Right ventricle myocardium inferior (tissue), 1 donor: ENCODE data around the gene DTYMK. TPM values are rescaled to one million over a fixed set of nuclear protein-coding genes. Genes with fewer than 3 reads are reported as not detected.

Source experiments
- ATAC-seq: fragments of 200-7000 bp; cut with Tn5 transposase; one replicate; pipeline ENCODE4 v1.9.1; 2020; ENCODE audit warnings: mild to moderate bottlenecking, moderate library complexity
- DNase-seq: peaks from one replicate; pipeline ENCODE4 v3.0.0; 2021; ENCODE audit errors: missing footprints
- intact Hi-C: fragments of 100-400 bp; cut with DNase I; formaldehyde crosslinking; loops from one replicate; pipeline ENCODE4 v1.11.0; 2022
- total RNA-seq: library from RNA; stranded (reverse); fragmentation: NEBNext Ultra II Directional; extraction: Animal tissue kit (Norgen Biotek cat#: 25700); gene quantifications from one replicate; pipeline ENCODE4 v1.2.1, GENCODE V29; 2021
- donor health status: DM: no; HTN: yes; CAD: no; lungs with severe emphysema.

DTYMK gene
- total RNA-seq, 1 donor from 2014 or later, result 11.1 TPM

DNA sequence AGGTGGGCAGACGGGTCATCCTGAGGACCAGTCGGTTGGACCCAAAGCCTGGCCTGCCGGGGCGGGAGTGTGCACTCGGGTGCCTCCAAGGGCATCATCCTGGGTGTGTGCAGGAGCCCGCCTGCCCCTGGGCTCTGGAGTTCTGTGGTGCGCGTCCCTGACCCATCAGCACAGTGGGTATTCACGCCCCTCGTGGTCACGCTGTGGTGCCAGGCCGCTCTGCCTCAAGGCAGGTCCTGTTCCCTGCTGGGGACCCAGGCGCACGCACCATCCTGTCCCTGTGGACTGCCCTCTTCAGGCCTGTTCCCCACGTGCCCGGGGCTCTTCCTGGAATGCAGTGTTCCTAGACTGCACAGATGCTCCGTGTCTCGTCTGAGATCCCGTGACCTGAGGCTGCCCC lies 33.5 kb upstream of the DTYMK start:
- ATAC-seq, result peak; percentile 10
- intact Hi-C loops, result no loop called here
- no peak for DNase-seq

DNA sequence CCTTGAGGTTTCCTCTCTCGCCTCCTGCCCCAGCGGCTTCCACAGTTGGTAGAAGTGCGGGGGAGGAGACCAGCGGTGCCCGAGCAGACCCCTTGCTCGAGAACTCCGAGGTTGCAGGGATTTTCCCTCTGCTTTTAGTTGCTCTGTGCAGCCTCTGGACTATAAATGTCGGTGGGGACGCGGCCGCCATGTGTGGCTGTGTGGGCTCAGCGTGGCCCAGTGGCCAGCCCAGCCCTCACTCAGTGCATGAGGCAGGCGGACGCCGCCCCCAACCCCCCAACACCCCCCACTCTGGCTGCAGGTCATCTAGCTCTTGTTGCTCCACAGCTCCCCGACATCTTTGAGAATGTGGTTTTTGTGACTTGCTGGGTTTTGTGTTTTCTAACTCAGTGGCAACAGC lies 32.5 kb upstream of the DTYMK start:
- intact Hi-C loops, result no loop called here
- DNase-seq (no peak), ATAC-seq (no peak)

DNA sequence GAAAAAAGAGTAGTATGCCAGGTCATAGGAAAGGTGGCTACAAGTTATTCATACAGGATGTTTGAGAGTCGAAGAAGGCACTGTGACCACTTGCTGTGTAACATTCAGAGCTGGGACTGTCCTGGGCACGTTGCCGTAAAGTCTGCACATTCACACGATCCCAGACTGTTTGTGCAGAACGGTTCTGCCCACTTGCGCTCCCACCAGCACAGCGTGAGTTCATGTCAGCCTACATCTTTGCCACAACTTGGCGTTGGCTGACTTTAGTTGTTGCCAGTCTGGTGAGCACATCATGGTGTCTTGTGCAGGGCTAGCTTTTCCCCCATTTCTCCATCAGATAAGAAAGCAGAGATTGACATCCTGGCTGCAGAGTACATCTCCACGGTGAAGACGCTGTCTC lies 22.3 kb upstream of the DTYMK start:
- DNase-seq (no peak), ATAC-seq (no peak)
- intact Hi-C loops, result no loop called here

DNA sequence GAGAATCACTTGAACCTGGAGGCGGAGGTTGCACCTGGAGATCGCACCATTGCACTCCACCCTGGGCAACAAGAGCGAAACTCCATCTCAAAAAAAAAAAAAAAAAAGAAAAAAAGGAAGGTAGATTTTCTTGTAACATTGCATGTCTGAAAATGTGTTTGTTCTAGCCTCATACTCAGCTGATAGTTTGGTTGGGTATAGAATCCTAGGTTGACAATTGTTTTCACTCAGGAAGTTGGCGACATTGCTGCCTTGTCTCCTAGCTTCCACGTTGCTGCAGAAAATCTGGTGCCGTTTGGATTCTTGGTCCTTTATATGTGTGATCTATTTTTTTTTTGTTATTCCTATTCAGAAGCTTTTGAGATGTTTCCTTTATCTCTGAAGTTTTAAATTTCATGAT lies 19.9 kb upstream of the DTYMK start:
- no peak for DNase-seq

DNA sequence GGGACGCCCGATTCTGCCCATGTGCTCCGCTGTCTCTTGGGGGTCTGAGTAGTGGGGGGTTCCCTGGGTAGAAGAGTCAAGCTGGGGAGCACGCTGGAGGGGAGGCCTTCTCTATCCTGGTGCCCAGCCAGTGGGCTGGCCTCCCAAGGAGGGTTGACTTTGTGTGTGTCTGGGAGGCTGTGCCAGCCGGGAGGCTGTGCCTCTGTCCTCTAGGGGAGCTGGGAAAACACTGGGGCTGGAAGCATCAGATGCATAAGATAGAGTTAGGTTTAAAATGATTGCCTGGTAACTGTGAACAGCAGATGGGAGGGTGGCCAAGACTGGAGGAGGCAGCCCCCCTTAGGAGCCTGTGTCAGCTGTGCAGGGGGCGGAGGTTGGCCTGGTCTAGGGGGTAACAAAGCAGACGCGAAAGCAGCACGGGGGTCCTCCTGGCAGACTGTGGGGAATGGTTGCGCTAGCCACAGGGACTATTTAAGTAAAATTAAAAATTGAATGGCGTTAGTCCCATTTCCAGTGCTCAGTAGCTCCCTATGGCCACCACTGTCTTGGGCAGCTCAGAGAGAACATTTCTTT lies 16.5 kb upstream of the DTYMK start:
- ATAC-seq, result peak; percentile 0
- intact Hi-C loops, result no loop called here

More for the DNA sequence above, 19.9 kb upstream of the DTYMK start:
- intact Hi-C loops, result no loop called here
- ATAC-seq, result no peak

DNA sequence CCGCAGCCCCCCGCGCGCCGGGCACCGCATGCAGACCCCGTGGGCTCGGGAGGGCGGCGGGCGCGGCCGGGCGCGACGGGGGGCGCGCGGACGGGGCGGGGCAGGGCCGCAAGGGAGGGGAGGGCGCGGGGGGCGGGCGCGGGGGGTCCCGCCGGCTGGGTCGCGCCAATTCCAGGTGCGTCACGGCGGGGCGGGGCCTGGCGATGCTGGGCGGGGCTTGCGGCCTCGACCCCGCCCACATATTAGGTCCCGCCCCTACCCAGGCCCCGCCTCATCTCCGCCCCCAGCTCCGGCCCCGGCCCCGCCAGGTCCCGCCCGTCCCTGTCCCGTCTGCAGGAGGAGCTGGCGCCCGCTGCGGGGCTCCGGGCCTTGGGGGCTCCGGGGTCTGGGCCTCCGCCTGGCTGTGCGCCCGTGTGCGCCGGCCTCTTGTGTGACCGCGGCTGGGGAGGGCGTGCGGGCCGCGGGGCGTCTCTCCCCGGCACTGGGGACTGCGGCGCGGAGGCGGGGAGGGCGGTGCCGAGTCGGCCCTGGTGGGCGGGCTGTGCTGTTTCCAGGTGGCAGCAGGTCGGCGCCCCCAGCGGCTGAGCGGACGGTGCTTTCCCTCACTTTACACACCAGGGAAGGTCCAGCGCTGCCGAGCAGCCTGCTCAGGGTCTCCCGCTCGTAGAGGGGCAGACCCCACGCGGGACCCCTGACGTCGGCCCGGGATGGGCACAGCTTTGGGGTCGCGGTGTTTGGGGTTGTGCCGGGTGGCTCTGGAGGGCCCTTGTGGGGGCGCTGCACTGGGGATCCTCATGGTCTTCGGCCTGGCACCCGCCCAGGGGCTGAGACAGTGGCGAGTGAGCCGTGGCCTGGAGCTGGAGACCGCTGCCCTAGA lies 15.8 kb upstream of the DTYMK start:
- DNase-seq (peak; percentile 94), ATAC-seq (peak; percentile 91)
- intact Hi-C loops, result no loop called here

More for the DNA sequence above, 16.5 kb upstream of the DTYMK start:
- DNase-seq, result no peak

DNA sequence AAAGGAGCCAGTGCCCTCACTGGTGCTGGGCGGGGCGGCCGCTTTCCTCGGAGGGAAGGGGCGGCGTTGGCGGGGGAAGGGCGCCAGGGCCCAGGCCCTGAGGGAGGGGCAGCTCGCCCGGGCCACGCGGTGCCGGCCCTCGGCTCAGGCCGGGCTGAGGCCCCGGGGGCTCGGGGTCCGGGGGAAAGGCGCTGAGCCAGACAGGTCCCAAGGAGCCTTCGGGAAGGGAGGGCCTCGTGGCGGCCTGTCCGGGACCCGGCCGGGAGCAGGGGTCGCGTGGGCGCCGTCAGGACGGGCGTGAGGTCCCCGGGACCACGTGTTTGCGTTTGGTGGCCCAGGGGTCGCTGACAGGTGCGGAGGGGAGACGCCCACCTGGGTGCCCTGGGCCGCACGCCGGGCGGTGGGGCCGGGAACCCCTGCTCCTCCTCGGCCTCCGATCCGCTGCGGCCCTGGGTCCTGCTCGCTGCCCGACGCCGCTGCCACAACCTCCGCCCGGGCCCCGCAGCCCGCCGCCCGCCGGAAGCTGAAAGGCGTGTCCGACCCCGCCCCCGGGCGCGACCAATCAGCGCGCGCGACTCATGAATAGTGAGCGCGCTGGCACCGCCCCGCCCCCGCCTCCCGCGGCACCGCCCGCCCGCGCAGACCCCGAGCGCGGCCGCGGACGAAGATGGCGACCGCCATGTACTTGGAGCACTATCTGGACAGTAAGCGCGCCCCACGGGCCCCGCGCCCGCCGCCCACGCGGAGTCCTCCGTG lies 15.0 kb upstream of the DTYMK start, which contains the start of gene ING5:
ING5 (plus strand) TSS at position 641 of the 756 bp plus-strand sequence; CDS start at position 668, 27 bp downstream.
- DNase-seq, result peak; percentile 99
- intact Hi-C loops, result no loop called here
- ATAC-seq, result peak; percentile 89

DNA sequence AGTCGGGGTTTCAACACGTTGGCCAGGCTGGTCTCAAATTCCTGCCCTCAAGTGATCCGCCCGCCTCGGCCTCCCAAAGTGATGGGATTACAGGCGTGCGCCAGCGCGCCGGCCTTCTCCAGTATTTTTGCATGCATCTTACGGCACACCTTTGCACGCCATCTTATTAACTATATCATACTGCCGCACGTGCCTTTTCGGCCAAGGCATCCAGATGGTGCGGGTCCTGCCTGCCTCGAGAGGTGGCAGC lies 14.5 kb upstream of the DTYMK start:
- ATAC-seq (no peak), DNase-seq (no peak)
- intact Hi-C loops, result no loop called here

DNA sequence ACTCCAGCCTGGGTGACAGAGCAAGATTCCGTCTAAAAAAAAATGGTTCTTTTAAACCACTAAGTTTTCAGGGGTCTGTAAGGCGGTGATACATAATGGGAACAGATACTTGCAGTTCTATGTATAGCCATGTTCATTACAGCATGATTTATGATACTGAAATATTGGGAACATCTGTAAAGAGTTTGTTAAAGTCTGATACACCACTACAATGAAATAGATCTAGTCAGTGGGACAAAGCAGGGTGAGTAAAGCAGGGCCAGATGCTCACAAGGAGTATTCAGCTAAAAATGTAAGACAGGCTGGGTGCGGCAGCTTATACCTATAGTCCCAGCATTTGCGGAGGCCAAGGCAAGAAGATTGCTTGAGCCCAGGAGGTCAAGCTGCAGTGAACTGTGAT lies 9.0 kb upstream of the DTYMK start:
- no peak for DNase-seq
- intact Hi-C loops, result no loop called here
- no peak for ATAC-seq

DNA sequence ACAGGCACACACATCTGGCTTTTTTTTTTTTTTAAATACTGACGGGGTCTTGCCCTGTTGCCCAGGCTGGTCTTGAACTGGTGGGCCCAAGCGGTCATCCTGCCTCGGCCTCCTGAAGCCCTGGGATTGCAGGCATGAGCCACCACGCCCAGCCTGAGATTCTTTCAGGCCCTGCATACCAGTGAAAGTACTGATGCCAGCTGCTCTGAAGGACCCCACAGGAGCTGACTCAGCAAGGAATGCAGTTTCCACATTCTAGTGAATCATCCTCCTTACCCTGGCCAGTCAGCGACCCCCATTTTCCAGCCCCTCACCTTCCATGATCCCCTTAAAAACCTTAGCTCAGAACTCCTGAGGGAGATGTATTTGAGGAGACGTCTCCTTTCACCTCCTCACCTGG lies 5.8 kb upstream of the DTYMK start:
- ATAC-seq (no peak), DNase-seq (no peak)
- intact Hi-C loops, result no loop called here

DNA sequence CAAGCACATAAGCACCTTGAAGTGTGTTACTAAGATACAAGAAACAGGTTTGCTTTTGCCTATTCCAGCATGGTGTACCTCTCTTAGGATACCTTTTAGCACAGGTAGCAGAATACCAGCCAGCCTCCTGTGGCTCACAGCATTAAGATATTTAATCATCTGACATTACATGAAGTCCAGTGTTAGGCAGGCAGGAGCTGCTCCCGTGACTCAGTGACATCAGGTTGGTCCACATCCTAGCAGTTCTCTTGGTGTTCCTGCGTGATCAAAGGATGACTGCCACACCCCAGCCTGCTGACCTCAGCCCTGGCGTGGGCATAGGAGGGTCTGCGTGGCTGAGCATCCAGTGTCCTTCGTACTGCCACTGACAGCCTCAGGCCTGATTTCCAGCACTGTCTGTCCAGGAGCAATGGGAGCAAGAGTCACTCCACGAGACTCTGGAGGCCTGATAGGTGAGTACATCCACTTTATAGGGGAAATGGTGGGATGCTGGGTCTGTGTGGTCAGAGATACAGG lies 3.6 kb upstream of the DTYMK start:
- no peak for ATAC-seq
- intact Hi-C loops, result loop anchor here (2.0 kb wide), 1 partner anchor 77 kb away; no protein-coding TSS in a partner anchor

DNA sequence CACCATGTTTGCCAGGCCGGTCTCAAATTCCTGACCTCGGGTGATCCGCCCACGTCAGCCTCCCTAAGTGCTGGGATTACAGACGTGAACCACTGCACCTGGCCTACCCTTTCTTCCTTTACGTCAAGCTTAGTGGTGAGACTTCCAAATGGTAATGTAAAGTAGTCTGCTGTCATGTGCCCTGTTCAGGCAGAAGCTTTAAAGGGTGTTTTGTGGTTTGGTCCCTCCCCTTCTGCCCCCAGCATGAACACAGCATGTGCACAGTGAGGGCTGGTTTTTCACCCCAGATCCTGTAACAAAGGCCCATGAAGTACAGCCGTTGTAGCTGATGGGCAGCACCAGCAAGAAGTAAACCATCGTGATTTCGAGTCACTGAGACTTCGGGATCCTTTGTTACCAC lies 2.7 kb upstream of the DTYMK start:
- intact Hi-C loops, result loop anchor here (5.0 kb wide), 1 partner anchor 43 kb away; the partner anchor contains the start of gene D2HGDH
- no peak for ATAC-seq

More for the DNA sequence above, 3.6 kb upstream of the DTYMK start:
- DNase-seq, result no peak

DNA sequence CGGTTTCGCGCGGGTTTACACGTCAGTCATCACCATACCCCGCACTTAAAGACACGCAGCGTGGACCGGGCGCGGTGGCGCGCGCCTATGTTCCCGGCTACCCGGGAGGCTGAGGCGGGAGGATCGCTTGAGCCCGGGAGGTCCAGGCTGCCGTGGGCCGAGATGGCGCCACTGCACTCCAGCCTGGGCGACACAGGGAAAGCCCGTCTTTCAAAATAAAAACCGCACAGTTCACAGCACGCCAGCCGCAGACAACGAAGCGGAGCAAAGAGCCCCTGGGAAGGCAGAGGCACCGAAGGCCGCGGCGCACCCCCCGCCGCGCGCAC lies 328 bp downstream of the DTYMK start:
- no peak for DNase-seq
- intact Hi-C loops, result loop anchor here (1.0 to 5.0 kb wide), 2 partner anchors 46 to 49 kb away; partner anchors contain the start of genes ATG4B, D2HGDH and THAP4

More for the DNA sequence above, 2.7 kb upstream of the DTYMK start:
- no peak for DNase-seq

DNA sequence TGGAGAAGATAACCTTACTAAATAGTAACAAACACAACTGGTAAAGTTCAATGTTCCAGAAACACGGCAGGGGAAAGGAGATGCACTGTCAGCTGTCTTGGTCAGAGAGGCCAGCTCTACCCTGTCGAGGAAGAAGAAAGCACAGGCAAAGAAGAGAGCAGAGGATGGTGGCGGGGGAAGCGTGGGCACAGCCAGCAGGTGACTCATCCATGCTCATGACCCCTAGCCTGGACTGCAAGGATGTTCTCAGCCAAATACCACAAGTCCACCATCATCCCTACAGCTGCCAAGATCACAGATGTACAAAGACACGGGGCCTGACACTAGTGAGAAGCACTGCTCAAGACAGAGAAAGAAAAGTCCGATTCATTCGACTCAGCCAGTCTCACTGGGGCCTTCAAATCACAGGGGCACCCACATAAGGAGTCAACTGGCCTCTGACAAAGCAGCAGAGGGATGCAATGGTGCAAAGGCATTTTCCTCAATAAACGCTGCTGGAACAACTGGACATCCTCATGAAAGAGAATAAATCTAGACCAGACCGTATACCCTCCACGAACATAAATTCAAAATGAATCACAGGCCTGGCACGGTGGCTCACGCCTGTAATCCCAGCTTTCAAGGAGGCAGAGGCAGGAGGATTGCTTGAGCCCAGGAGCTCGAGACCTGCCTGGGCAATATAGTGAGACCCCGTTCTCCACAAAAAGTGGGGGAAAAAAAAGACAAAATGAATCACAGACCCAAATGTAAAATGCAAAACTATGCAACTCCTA lies 5.6 kb downstream of the DTYMK start:
- DNase-seq (no peak), ATAC-seq (no peak)
- intact Hi-C loops, result no loop called here

More for the DNA sequence above, 328 bp downstream of the DTYMK start:
- no peak for ATAC-seq

DNA sequence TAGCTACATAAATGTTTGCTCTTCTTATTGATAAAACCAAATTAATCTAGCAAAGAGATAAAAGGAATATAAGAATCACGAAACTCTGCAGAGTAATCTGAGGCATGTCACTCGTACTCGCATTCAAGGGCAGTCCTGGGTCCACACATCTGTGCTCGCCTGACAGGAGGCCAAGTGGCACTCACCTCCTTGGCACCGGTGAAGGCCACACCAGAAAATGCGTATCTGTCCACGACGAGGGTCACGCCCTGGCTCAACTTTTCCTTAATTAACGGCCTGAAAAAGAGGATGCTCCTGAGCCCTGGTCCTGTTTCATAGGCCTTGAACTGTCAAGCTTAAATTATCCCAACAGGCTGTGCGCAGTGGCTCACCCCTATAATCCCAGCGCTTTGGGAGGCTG lies 6.6 kb downstream of the DTYMK start:
- ATAC-seq (no peak), DNase-seq (no peak)
- intact Hi-C loops, result no loop called here

DNA sequence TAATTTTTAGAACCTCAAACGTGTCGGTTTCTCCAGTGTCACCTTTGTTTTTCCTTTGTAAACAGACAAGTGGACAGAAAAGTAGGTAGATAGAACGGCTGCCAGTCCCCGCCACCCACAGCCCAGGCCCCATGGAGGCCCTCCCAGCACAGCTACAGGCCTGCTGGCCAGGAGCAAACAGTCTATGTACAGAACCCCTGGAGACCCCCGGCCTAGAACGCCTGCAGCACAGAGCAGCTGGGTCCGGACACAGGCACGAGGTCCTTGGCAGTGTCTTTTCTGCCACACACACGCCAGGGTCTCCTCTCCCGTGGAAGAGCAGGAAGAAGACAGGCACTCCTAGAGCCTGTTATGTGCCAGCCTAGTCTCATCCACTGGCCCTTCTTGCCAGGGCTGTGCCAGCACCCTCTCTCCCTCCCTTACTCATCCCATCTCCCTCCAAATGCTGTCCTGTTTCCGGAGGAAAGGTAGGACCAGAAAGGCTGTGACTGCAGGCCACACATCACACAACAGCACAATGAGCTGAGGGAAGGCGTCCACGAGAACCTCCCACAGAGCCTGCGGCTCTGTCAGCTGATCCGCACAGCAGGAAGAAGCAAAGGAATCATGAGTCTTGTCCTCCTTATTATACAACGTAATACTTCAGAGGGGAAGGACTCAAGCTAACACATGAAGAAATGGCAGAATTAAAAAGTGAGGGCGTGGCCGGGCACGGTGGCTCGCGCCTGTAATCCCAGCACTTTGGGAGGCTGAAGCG lies 7.7 kb downstream of the DTYMK start:
- intact Hi-C loops, result no loop called here
- no peak for DNase-seq

DNA sequence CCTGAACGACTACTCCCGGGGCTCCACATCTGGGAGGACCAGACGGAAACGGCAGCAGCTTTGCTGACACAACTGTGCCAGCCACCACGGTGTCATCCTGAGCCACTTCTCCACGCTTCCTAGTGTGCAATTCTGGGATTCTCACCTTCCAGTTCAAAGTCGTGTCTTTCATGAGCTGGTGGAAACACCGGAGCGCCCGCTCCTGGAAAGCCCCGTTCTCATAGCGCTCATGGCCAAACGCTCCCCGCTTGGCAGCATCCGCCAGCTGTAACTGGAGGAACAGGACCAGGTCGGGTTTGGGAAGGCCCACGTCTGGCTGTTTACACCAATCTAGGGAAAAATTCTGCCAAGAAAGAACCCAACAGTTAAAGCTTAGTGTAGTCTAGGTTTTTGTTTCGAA lies 8.3 kb downstream of the DTYMK start:
- ATAC-seq, result no peak
- intact Hi-C loops, result no loop called here
- DNase-seq, result peak; percentile 45

More for the DNA sequence above, 7.7 kb downstream of the DTYMK start:
- ATAC-seq, result no peak

DNA sequence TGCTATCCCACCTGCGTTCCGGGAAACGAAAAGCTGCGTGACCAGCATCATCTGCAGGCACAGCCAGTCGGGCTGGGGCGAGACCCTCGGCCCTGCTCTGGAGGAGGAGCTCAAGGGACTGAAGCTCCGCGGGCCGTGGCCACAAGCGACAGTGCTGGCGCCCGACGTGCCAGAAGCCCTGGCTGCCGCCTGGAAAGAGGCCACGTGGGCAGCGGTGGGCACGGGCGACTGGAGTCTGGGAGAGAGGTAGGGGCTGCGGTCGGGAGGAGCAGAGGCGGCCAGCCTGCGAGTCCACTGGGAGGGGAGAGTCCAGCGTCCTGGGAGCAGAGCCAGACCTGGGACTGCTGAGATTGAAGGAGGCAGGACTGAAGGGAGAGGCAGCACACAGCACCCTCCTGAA lies 9.2 kb downstream of the DTYMK start:
- DNase-seq, result peak; percentile 63
- intact Hi-C loops, result no loop called here
- no peak for ATAC-seq
